Upper lobe of left lung (tissue), 6 donors: Measurements from ENCODE around the gene ARID3B. TPM values are rescaled to one million over a fixed set of nuclear protein-coding genes. Genes with fewer than 3 reads are reported as not detected.

Experiments used
- ATAC-seq, 2 donors: fragments of 200-7000 bp; cut with Tn5 transposase; one replicate each; pipeline ENCODE4 v1.9.1; 2022; ENCODE audit warnings: mild to moderate bottlenecking in 2 of 2, moderate library complexity in 2 of 2; ENCODE audit not compliant: low FRiP score in 2 of 2
- DNase-seq, 2 donors: peaks; one replicate each; pipeline ENCODE4 v3.0.0-alpha.2; 2019 to 2020
- H3K27ac ChIP-seq, 4 donors: fragments of 200-600 bp; sonication (generic); one replicate each; pipeline ENCODE4 v1.5.1; 2016 to 2019
- H3K27me3 ChIP-seq, 4 donors: fragments of 200-600 bp; sonication (generic); one replicate each; pipeline ENCODE4 v1.5.1; 2017 to 2019
- H3K36me3 ChIP-seq, 4 donors: fragments of 200-600 bp; sonication (generic); one replicate each; pipeline ENCODE4 v1.5.1; 2016 to 2019
- H3K4me1 ChIP-seq, 4 donors: fragments of 200-600 bp; sonication (generic); one replicate each; pipeline ENCODE4 v1.5.1; 2018 to 2019
- H3K4me3 ChIP-seq, 4 donors: fragments of 200-600 bp; sonication (generic); one replicate each; pipeline ENCODE4 v1.5.1; 2017 to 2019; ENCODE audit warnings: mild to moderate bottlenecking in 2 of 4, moderate library complexity in 1 of 4
- H3K9me3 ChIP-seq, 4 donors: fragments of 200-600 bp; sonication (generic); one replicate each; pipeline ENCODE4 v1.5.1; 2018 to 2019
- EP300 ChIP-seq, 4 donors: sonication (generic); formaldehyde crosslinking; IDR thresholded peaks; one replicate each; pipeline ENCODE4 v1.5.1; 2017; ENCODE audit warnings: antibody characterized with exemption in 4 of 4, control low read depth in 2 of 4
- POLR2A ChIP-seq, 4 donors: fragments of 450-650 bp; IDR thresholded peaks; one replicate each; pipeline ENCODE4 v1.5.1; 2016 to 2017; ENCODE audit warnings: antibody characterized with exemption in 4 of 4, mild to moderate bottlenecking in 2 of 4
- POLR2AphosphoS5 ChIP-seq, 2 donors: sonication (generic); formaldehyde crosslinking; IDR thresholded peaks; one replicate each; pipeline ENCODE4 v1.5.1; 2017; ENCODE audit warnings: antibody characterized with exemption in 2 of 2
- WGBS, 2 donors: methylation state at CpG; one replicate each; pipeline ENCODE4 v1.1.5; 2017 to 2018; 5-methylcytosine and 5-hydroxymethylcytosine counted together
- total RNA-seq, 6 donors: library from RNA; depleted of rRNA in 4 of 6; stranded (reverse); fragments of >200 nt in 4 of 6; gene quantifications; one replicate each; pipeline versions ENCODE4 v1.1.0 to v1.2.1, GENCODE V29; 2016 to 2021
- TF ChIP-seq, protein P1 (sequence below), 6 experiments: fragments of 450-650 bp in 4 of 6; fragments of 200-600 bp in 2 of 6; sonication (generic) in 2 of 6; IDR thresholded peaks; one replicate each; pipeline ENCODE4 v1.5.1; 2016 to 2019; ENCODE audit warnings: antibody characterized with exemption in 6 of 6
- donor health status: DM: no; HTN: no; CAD: no; lungs with moderate emphysema.
- donor health status: DM: no; HTN: yes; CAD: no; lungs with severe emphysema.

The ARID3B gene
- total RNA-seq, 6 donors from 2014 or later = 11.0 to 36.7 (median 14.6) TPM

DNA sequence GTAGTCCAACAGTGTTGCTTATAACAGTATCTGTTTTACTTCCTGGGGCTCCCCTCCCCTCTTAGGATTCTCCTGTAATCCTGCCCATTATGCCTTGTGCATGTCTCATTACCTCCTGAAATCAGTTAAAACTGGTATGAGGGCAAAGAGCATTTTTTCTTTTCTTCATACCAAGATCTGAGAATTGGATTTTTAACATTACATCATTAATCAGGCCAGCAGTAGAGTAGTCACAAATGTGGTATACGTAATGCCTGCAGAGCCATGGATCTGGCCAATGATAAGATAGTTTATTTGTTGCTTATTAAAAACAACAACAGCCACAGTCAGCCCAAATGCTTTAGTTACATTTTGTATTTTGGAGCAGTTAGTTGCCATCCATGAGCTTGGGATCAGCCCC, 23.2 kb downstream of the ARID3B start:
- WGBS, 2 donors = 89 to 95% methylated on average over 1 of the region's 1 CpG
- H3K4me1 ChIP-seq = peaks cover 0 to 7% (median 0%) of the 10 kb centered on the region in 4 donors

DNA sequence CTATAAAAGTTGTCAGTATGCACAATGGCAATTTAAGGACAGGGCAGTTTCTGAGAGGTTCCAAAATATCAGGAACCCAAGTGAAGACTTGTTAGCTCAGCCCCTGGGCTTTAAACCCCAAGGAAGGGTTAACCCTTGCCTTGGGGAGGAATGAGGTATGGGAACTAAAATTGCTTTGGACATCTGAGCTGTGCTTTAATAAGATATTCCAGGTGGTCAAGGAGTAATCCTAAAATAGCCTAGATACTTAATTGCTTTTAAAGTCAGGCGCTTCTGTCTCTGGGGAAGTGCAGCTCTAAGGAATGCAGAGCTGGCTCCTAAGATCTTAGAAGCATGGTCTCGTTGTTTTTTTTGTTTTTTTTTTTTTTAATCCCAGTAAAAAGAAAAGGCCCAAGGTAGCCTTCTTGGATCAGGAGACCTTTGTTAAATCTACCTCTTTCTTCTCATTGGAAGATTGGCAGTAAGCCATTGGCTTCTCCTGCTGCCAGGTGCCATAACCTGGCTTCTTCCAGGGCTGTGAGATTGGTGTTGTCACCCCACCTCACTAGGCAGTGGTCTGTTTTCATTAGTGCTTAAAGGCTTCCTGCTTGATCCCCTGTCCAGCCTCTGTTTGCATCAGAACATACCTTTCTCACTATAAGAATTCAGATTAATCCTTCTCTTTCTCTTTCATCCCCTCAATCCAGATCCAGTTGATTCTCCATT, 24.5 kb downstream of the ARID3B start:
- peaks cover 0 to 7% (median 0%) of the 10 kb centered on the region in 4 donors for H3K4me1 ChIP-seq
- H3K27ac ChIP-seq = no peak overlapping the region
- no peak for TF ChIP-seq POLR2A (IDR thresholded peaks at IDR 0.05)
- TF ChIP-seq, protein P1, sequence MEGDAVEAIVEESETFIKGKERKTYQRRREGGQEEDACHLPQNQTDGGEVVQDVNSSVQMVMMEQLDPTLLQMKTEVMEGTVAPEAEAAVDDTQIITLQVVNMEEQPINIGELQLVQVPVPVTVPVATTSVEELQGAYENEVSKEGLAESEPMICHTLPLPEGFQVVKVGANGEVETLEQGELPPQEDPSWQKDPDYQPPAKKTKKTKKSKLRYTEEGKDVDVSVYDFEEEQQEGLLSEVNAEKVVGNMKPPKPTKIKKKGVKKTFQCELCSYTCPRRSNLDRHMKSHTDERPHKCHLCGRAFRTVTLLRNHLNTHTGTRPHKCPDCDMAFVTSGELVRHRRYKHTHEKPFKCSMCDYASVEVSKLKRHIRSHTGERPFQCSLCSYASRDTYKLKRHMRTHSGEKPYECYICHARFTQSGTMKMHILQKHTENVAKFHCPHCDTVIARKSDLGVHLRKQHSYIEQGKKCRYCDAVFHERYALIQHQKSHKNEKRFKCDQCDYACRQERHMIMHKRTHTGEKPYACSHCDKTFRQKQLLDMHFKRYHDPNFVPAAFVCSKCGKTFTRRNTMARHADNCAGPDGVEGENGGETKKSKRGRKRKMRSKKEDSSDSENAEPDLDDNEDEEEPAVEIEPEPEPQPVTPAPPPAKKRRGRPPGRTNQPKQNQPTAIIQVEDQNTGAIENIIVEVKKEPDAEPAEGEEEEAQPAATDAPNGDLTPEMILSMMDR (IDR thresholded peaks at IDR 0.05) = no peak
- TF ChIP-seq POLR2AphosphoS5 (IDR thresholded peaks at IDR 0.05) = no peak
- no peak for TF ChIP-seq EP300 (IDR thresholded peaks at IDR 0.05)
- peaks cover 0 to 43% (median 4%) of the 10 kb centered on the region in 4 donors for H3K36me3 ChIP-seq
- ATAC-seq (no peak), DNase-seq (no peak)
- WGBS, 2 donors = 82 to 87% methylated on average over 2 of the region's 2 CpGs
- H3K9me3 ChIP-seq = no peaks in the 10 kb centered on the region
- H3K27me3 ChIP-seq = no peaks in the 10 kb centered on the region
- H3K4me3 ChIP-seq = no peak overlapping the region

More for the DNA sequence above, 23.2 kb downstream of the ARID3B start:
- TF ChIP-seq, protein P1 (IDR thresholded peaks at IDR 0.05) = no peak
- TF ChIP-seq POLR2A (IDR thresholded peaks at IDR 0.05) (no peak), EP300 (IDR thresholded peaks at IDR 0.05) (no peak), POLR2AphosphoS5 (IDR thresholded peaks at IDR 0.05) (no peak)
- H3K36me3 ChIP-seq = peaks cover 0 to 31% (median 0%) of the 10 kb centered on the region in 4 donors
- H3K4me3 ChIP-seq = no peak overlapping the region
- no peaks in the 10 kb centered on the region for H3K27me3 ChIP-seq
- DNase-seq (no peak), ATAC-seq (no peak)
- H3K27ac ChIP-seq = no peak overlapping the region
- H3K9me3 ChIP-seq = no peaks in the 10 kb centered on the region

DNA sequence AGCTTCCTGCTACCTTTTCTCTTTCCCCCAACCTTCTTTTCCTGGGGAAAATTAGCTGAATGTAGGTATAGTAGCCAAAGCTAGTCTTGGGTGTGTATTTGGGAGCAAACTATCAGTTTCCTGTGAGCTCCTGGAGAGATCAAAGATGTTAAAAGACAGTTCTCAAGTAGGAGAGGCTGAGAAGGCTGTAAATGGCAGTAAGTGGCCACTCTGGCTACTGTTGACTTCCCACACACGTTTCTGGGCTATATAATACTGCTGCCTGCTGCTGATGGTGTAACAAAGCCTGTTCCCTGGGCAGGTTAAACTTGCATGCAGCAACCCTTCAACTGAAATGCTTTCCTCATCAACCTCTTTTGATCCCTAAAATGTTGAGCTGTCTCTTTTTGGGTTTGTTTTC, 27.6 kb downstream of the ARID3B start:
- ATAC-seq (no peak), DNase-seq (no peak)
- peaks cover 0 to 4% (median 0%) of the 10 kb centered on the region in 4 donors for H3K4me1 ChIP-seq
- no peaks in the 10 kb centered on the region for H3K9me3 ChIP-seq
- H3K36me3 ChIP-seq = peaks cover 0 to 60% (median 11%) of the 10 kb centered on the region in 4 donors
- H3K27me3 ChIP-seq = no peaks in the 10 kb centered on the region
- 40 to 44% methylated on average over 1 of the region's 1 CpG for WGBS, 2 donors
- H3K4me3 ChIP-seq = no peak overlapping the region
- H3K27ac ChIP-seq = no peak overlapping the region
- TF ChIP-seq POLR2A (IDR thresholded peaks at IDR 0.05) (no peak), EP300 (IDR thresholded peaks at IDR 0.05) (no peak), POLR2AphosphoS5 (IDR thresholded peaks at IDR 0.05) (no peak)
- TF ChIP-seq, protein P1 (IDR thresholded peaks at IDR 0.05) = no peak

DNA sequence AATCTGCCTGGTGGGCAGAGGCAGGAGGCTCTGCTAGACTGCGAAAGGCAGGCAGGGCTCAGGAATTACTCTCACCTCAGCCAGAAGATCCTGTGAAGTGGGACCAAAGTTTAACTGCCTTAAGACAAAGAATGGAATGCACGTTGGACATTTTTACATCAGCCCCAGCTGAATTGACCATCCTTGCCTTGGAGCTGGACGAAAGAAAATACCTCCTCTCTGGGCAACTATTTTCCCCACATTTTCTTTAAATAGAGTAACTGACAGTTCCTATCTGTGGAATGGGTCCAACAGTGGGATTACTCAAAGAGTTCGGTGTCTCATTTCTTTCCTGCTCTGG, 28.7 kb downstream of the ARID3B start:
- DNase-seq (no peak), ATAC-seq (no peak)
- Histone ChIP-seq H3K4me3 (no peak overlapping the region), H3K27ac (no peak overlapping the region), H3K4me1 (no peaks in the 10 kb centered on the region), H3K36me3 (peaks cover 5 to 62% (median 20%) of the 10 kb centered on the region in 4 donors), H3K9me3 (no peaks in the 10 kb centered on the region), H3K27me3 (no peaks in the 10 kb centered on the region)
- 82 to 91% methylated on average over 4 of the region's 4 CpGs for WGBS, 2 donors
- TF ChIP-seq EP300 (IDR thresholded peaks at IDR 0.05) (no peak), POLR2A (IDR thresholded peaks at IDR 0.05) (no peak), POLR2AphosphoS5 (IDR thresholded peaks at IDR 0.05) (no peak)
- TF ChIP-seq, protein P1 (IDR thresholded peaks at IDR 0.05) = no peak

DNA sequence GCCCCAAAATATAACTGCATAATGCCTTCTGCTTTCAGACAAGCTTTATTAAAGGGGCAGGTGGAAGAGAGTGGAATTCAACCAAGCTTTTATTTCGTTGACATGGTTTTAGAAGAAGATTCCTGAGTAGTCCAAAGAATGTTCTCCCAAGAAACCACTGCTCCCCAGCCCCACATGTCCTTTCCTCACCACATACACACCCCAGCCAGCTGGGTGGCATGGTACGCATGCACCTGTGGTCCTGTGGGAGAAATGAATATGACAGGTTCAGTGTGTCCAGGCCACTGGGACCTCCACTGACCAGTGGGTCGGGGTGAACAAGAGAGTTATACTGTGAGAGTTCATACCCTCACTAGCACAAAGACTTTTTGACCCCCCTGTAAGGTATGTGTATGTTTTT, 30.2 kb downstream of the ARID3B start:
- Histone ChIP-seq H3K9me3 (no peaks in the 10 kb centered on the region), H3K27ac (no peak overlapping the region), H3K36me3 (peaks cover 5 to 75% (median 25%) of the 10 kb centered on the region in 4 donors), H3K27me3 (no peaks in the 10 kb centered on the region), H3K4me3 (no peak overlapping the region), H3K4me1 (no peaks in the 10 kb centered on the region)
- TF ChIP-seq POLR2AphosphoS5 (IDR thresholded peaks at IDR 0.05) = no peak
- no peak for TF ChIP-seq POLR2A (IDR thresholded peaks at IDR 0.05)
- DNase-seq (no peak), ATAC-seq (no peak)
- 89 to 93% methylated on average over 3 of the region's 3 CpGs for WGBS, 2 donors
